GM18508 (cell line): Measurements from ENCODE around the gene CERS6.

Experiments used
- ATAC-seq: cut with Tn5 transposase; IDR thresholded peaks from one replicate; pipeline ENCODE4 v1.9.1; 2021; ENCODE audit warnings: moderate number of reproducible peaks; ENCODE audit not compliant: insufficient read depth, unreplicated experiment

Gene CERS6

DNA sequence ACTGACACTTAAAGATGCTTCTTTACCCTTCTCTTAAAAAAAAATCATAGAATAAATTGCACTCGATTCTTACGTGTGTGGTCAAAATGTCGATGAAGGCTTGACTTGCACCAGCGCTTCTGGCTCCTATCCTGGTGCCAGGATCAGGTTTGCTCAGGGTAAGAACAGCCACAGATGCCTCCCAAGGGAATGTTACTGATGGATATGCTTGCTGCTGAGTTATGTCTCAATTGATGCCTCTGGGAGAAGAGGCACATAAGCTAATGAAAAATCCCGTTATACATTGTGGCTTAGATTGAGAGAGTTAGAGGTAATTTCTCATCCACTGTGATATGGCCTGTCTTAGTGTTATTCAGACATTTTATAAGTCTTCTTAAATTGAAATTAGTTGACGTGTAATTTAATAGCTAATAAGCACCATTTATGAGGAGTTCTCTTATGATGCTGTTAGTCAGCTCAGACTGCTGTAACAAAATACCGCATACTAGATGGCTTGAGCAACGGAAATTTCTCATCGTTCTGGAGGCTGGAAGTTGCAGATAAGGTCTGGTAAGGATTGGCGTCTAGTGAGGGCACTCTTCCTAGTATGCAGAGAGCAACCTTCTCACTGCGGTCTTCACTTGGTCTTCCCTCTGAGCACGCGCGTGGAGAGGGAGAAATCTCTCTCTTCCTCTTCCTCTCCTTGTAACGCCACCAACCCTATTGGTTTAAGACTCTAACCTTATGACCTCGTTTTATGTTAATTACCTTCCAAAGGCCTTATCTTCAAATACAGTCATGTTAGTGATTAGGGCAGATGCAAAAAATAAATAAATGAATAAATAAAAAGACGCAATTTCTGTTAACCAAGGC is 229.8 kb downstream of the CERS6 start:
- no peak for ATAC-seq

- ATAC-seq: no peak
Measured at GRCh38 chr2:168686452-168687191, 230.6 kb downstream of the CERS6 start.

DNA sequence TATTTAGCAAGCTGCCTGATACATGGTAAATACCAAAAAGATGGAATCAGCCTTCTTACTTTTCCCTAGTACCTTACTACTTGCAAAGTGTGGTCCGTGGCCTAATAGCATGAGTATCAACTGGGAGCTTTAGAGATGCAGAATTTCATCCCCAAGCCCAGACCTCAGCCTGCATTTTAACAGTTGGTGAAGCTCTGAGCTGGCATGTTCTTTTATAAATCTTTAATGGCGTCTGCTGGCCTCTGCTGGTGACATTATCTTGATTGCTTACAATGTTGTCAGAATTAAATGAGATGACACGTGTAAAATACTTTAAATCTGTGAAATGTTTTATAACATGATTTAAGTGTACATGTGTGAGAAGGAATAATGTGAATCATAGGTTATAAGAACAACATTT is 231.2 kb downstream of the CERS6 start:
- ATAC-seq: no peak

DNA sequence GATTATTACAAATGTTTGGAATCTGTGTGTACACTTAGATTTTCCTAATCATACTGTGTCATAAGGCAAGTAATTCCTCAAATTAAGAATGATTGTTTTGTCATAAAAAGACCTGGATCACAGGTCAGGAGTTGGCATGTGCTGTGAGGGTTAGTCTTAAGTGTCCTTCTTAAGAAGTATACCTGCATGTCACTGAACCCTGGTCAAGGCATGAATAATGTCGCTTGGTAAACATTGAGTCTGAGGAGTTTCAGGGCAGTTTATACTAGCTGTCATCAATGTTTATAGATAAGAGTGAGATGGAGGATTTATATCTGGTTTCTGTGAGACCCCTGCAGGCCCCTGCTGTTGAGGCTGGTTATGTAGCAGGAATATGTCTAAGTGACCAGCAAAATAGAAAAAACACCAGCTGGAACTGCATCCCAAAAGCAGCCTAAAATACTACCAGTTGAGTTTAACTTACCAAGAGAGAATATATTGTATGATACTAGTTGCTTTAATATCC is 234.4 kb downstream of the CERS6 start:
- no peak for ATAC-seq

GRCh38 chr2:168691221-168691620 is 235.1 kb downstream of the CERS6 start:
- ATAC-seq: no peak

DNA sequence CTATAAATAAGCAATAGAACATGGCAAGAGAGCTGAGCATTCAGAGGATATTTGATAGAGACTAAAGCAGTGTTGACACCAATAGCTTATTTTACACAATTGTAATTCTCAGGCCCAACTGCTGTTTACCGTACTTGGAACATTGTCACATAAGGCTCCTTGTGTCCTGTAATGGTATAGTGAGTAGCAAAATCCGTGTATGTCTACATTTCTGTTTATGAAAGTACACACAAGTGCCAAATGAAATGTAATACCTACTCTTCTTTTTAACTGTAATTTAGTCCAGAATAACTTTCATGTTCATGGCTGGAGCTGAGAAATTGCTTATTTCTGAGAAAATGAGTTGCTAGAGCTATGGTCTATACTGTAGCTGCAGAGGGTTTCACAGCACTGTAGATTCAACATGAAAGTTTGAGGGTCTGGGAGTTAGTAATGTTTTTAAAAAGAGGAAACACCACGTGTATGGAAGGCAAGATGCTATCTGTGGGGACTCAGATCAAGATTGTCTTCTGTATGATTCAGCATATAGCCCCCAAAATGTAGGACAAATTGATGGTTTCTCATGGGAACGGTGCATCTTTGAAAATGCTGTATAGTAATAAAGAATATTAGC is 236.2 kb downstream of the CERS6 start:
- ATAC-seq: peak; percentile 59

DNA sequence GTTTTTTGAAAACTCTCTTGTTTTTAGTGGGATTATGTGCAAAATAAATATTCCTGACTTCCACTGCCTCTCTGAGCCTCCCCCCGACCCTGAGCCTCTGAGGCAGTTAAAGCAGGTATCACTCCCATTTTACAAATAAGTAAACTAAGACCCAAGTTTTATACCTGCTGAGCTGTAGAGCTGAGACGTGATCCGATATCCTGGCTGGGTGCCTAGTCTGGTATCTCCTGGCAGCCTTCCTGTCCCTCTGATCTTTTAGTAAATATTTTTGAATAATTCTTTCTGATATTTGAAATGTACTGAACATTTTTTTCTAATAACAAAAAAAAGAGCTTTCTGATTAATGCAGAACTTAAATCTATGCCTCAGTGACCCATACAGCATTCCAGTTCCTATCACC is 238.1 kb downstream of the CERS6 start:
- no peak for ATAC-seq

- no peak for ATAC-seq
Measured at GRCh38 chr2:168694866-168695265, 238.8 kb downstream of the CERS6 start.

DNA sequence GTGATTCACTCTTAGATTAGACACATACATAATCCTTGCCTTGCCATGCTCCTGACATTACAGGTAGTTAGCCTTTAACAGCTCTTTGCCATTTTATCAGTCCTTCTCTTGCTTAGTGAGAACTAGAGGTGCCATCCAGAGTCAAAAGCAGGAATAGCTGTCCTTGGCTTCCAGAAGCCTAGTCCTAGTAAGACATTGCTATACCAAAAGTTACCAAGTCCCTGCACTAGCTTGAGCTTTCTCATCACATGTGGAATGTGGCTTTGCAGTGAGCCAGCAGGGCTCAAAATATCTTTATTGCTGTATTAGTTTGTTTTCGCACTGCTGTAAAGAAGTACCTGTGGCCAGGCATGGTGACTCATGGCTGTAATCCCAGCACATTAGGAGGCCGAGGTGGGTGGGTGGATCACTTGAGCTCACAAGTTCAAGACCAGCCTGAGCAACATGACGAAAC is 241.6 kb downstream of the CERS6 start:
- no peak for ATAC-seq

DNA sequence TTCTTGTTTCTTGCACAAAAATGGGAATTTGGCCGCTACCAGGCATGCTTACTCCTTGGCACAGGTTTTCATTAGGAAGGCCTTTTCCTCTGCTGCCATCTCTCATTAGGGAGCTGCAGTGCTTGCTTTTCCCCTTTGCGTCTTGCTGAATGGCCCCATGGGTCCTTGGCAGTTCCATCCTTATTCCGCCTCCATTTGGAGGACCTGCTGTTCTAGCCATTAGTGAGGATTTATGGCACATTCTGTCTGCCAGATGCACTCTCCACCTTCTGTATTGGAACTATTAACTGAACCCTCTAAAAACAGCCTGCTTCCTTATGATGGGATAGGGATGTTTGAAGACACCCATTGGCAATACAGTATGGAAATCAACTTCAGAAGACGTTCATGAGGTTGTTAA is 242.9 kb downstream of the CERS6 start:
- ATAC-seq: no peak

GRCh38 chr2:168699844-168700417 is 243.9 kb downstream of the CERS6 start:
- no peak for ATAC-seq

DNA sequence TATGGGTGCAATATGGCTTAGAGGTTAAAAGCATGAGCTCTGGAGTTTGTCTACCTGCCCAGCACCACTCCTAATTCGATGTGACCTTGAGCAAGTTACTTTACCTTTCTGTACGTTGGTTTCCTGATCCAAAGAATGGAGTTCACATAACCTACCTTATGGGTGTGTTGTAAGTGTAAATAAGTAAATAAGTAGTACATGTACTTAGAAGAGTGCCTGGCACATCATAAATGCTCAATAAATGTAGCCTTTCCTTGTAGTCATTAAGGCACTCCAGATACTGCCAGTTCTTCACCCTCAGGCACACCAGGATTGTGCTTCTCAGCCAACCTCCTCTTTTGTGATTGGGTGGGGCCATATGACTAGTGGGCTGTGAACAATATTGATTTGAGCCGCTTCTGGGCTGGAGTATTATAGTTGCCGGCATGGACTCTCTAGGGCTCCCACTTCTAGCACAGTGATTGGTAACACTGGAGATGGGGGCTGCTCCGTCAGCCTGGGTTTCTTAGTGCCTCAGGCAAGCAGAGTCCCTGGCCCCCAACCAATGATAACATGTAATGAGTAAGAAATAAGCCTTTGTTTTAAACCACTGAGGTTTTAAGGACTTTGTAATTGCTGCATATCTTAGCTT is 244.7 kb downstream of the CERS6 start:
- ATAC-seq: no peak

DNA sequence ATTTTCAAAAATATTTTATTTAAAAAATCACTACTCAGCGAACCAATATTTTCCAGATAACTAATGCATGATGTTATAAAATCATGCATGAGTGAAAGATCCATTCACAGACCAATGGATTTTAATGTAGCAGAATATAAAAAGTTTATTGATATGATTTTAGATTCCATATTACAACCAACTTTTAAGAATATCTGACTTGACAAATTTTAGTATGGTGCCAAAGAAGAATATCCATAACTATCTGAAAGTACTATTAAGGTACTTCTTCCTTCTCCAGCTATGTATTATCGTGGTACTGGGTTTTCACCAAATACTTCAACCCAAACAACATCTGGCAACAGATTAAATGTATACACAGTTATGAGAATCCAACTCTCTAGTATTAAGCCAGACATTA is 246.5 kb downstream of the CERS6 start:
- ATAC-seq: no peak

DNA sequence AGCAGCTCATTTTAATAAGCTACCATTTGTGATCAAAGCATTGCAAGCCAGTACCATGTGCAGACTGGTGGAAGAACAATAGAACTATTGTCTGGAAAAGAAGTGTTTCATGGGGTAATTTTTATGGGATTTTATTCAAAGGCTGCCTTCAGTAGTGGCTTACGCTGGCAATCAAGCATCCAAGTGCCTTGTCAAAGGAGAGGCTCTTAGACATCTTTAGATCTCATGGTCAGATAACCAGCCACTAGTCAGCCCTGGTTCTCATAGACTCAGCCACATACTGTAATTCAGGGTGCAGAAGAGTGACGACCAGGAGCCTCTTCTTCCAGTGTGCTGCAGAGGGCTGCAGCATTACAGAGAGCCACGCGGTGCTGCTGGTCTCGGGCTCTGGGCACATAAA is 247.9 kb downstream of the CERS6 start:
- ATAC-seq: no peak

DNA sequence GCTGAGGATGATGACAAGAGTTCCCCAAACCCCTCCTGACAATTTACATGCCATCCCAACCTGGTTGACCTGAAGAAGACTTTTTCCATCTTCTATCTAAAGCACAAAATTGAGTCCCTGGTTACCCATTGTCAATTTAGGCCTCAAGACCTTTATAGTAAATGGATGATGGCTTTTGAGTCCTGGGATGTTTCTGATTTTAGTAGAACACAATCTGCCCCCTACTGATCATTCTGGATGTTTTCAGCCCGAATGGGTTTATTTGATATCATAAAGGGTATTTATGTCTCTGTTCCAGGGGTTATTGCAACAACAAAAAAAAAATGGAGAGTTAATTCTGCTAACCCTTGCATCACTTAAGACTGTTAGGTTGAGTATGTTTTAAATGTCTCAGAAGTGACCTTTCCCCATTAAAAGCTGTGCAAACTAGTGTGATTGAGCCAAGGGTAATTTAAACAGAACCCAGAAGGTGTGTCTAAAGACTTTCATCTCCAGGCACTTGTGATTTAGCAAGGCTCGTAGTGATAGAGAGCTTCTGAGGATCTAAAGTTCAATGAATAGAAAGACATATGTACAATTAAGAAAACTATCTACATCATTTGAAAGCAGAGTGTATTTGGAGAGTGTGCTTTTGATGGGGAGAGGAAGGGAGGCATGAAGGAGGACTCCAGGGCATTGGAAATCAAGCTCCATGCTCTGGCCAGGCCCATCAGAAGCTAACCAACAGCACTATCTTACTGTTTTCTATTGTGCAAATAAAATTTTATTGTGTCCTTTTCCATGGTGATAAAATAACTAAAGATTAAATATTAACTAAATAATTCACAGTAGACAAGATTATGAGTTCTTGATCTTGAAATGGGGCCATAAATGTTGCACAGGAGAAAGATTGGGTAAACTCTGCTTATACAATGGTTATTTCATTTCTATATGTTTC is 249.7 kb downstream of the CERS6 start:
- ATAC-seq: no peak

GRCh38 chr2:168706806-168707205 is 250.7 kb downstream of the CERS6 start:
- no peak for ATAC-seq

DNA sequence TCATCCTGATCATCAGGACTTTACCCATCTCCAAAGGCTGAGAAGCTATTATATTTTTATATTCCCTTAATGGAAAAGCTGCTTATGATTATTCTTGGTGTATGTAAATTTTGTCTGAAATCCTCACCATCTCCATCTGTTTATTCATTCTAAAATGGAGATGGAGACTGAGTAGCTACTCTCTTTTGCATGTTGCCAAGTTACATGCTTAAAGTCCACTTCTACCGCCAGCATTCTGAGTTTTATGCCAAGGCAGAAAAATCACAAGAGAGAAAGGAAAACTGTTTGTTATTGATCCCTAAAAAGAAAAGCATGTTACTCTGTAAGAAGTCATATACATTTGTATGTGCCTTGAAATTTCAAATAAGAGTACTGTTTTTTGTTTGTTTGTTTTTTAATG is 252.0 kb downstream of the CERS6 start:
- no peak for ATAC-seq

DNA sequence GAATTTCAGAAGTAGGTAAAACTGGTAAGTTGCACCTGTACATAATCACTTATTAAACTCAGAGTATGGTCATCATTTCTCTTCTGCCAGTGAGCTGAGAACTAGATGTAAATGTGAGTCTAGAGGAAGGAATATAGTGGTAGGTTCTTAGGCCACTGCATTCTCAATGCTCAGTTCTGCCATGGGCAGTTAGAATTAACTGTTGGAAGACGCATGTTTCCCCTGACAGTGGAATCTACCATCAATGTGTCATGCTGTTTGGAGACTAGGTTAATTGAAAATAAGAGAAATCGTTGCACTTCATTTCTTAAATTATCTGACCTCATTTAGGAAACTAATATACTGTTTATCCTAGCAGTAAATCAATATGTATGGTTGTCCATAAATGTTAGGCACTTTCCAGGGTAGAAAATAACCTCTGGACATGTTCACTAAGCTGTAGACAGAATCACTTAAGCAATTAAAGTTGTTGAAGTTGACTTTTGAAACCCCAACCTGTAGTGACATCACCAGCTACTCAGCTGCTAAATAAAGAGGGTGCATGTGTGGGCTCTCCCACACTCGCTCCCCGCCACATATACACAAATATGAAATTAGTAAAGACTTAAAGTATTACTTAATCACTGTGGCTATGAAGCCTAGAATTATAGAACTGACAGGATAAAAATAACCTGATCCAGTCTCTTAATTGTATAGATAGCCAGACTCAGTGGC is 254.8 kb downstream of the CERS6 start:
- ATAC-seq: no peak

DNA sequence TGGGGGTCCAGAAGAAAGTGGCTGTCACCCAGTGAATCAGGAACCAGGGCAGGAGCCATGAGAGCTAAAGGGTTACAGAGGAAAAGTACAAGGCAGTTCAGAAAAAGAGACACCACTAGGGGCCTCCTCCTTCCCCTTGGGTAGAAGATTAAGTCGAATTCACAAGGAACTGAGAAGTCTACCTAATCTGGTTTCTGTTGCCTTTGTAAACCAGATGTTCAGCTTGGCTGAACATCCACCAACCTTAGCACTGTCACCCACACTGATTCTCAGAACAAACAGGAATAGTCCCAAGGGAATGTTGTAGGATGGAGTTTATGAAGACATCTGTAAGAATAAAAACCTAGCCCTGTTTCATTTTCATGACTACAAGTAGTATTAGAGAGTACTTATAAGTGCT is 256.0 kb downstream of the CERS6 start:
- peak; percentile 98 for ATAC-seq
